ENCODE measurements around the gene GATAD2A.

GATAD2A gene

GRCh38 chr19:19513682-19514081, 108.2 kb downstream of the GATAD2A start:
- DNase-seq: no peak

DNA sequence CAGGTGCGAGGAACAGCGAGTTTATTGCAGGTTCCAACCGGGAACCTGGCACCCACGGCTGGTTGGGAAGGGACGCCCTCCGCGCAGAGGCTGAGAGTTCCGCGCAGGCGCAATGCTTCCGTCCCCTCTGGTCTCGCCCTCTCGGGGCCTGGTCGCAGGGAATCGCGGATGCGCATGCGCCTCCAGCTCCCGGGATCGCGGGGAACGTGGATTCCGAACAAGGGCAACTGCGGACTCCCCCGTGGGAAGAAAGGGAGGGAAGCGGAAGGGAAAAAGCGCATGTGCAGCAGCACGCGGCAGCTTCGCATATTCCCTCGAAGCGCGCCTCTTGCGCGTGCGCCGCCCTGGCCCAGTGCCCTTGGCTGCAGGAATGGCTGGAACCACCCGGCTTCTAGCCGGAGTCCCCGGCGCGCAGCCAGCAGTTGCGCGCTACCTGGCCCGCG, 108.8 kb downstream of the GATAD2A start:
- no peak for DNase-seq

GRCh38 chr19:19514881-19515641, 109.6 kb downstream of the GATAD2A start, which contains the start of gene TSSK6:
Gene TSSK6, minus strand, starts transcription at chr19:19515548. Its CDS starts 121 bp downstream, at chr19:19515427.
- no peak for DNase-seq

GRCh38 chr19:19515642-19516519, 110.4 kb downstream of the GATAD2A start, which contains the start of gene NDUFA13:
Gene NDUFA13, plus strand, starts transcription at chr19:19516225. Its CDS starts 14 bp downstream, at chr19:19516239.
- DNase-seq: peak; percentile 89

DNA sequence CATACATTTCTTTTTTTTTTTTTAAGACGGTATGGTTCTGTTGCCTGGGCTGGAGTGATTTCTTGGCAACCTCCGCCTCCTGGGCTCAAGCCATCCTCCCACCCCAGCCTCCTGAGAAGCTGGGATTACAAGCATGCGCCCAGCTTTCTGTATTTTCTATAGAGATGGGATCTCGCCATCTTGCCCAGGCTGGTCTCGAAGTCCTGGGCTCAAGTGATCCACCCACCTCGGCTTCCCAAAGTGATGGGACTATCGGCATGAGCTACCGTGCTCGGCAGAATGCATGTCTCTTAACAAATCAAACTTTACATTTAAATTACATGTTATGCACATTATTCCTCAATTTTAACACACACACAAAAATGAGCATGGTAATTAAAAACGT, 111.8 kb downstream of the GATAD2A start:
- no peak for DNase-seq

DNA sequence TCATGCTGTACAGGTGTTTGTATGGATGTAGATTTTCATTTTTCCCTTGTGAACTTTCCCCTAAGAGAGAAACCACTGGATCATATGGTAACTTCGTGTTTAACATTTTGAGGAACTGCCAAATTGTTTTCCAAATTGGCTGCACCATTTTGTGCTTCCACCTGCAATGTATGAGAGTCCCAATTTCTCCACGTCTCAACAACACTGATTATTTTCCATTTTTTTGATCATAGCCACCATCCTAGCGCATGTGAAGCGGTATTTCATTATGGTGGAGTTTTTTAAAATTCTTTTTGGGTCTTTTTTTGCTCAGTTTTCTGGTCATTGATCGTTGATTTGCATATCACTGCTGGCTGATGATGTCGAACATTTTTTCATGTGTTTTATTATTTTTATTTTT, 115.5 kb downstream of the GATAD2A start:
- no peak for DNase-seq

- DNase-seq: no peak
Measured at GRCh38 chr19:19523177-19523576, 117.7 kb downstream of the GATAD2A start.

GRCh38 chr19:19524053-19524452, 118.6 kb downstream of the GATAD2A start:
- no peak for DNase-seq

DNA sequence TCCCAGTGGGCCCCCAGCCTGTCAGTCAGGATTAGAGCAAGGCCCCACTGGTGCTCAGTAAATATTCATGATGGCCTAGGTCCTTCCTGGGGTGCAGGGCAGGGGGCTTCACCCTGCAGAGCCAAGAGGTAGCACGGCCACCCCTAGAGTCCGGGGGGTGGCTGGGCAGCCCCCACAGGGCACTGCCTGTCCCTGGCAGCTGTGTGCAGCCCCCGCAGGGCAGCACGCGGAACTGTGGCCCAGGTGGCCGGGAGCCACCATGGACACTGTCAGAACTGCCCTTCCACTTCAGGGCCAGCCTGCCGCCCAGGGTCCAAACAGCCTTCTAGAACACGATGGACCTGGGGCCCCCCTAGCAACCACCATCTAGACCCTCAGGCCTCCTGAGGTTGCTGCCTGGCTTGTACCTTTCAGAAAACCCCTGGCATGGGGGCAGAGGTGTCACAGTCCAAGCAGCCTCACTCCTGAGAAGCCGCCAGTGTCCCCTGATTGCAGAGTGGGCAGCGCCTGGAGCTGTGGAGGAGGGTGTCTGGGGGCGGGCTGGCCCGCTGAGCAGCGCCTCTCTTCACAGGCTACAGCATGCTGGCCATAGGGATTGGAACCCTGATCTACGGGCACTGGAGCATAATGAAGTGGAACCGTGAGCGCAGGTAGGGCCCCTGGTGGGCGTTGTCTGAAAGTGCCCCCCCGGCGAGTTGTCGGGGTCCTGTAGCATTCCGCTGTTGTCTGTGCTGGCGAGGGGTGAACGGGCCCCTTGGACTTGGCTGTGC, 120.3 kb downstream of the GATAD2A start:
- DNase-seq: no peak

DNA sequence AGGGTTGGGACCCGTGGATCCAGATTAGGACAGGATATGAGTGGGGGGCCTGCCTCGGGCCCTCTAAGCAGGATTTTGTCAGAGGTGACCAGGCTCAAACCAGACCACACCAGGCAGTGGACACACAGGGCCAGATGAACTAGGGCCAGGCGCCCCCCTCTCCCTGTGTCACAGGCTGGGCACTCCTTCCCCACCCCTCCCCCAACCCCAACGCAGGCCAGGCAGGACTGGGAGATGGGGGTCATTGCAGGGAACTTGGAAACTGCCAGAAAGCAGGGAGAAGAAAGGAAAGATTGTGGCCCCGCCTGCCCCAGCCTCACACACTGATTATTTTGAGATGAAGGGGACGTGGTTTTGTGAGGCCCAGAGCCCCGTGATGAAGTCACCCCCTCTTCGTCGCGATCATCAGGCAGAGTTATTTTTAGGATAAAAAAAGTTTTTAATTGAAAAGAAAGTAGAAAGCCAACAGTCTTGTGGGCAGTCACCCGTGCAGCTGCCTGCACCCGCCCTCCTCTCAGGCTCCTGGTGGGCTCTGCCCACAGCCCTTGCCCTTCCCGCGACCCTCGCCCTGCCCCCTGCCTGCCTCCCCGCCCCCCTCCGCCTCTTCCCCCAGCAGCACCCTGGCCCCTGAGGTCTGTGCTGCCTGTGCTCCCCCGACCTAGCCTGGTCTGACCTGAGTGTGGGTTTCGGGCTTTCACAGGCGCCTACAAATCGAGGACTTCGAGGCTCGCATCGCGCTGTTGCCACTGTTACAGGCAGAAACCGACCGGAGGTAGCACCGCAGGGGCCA, 121.3 kb downstream of the GATAD2A start:
- no peak for DNase-seq

DNA sequence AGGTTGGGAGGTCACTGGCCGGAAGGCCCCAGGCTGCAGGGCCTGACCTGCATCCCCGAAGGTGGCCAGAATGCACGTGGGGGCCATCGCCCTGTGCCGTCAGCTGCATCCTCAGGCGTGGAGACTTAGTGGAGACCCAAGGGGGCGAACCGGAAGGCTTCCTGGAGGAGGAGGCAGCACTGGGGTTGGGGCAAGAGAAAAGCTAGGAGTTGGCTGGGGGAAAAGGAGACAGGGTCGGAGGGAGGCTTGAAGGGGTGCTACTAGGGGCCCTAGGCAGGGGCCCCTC, 121.8 kb downstream of the GATAD2A start:
- DNase-seq: no peak

DNA sequence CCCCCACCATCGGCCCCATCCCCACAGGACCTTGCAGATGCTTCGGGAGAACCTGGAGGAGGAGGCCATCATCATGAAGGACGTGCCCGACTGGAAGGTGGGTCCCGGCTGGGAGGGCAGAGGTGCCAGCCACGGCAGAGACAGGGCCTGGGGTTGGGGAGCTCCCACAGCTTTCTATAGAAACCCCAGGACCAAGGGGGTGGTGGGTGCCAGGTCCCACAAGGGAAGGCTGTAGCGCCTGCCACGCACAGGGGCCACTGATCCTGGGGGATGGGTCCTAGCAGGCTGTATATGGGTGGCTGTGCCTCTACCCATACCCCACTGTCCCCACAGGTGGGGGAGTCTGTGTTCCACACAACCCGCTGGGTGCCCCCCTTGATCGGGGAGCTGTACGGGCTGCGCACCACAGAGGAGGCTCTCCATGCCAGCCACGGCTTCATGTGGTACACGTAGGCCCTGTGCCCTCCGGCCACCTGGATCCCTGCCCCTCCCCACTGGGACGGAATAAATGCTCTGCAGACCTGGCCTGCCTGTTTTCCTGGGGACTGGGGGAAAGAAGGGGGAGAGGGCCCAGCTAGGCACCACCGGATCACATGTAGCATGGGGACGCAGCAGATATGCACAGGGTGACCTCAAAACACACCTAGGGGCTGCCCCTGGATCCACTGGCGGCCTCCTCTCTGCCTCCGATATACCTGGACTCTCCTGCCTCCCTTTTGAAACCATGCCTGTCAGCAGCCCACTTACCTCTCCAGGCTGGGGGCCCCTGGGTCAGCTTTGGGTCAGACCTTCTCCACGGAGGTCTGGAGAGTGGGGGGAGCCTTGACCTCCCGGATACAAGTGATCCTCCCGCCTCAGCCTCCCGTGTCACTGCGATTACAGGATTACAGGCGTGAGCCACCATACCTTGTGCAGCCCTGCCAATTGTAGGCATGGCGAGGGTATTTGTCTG, 122.5 kb downstream of the GATAD2A start:
- DNase-seq: no peak

- no peak for DNase-seq
Measured at GRCh38 chr19:19528721-19529490, 123.4 kb downstream of the GATAD2A start, which contains the start of gene YJEFN3. Gene YJEFN3, plus strand, starts transcription at chr19:19528911. Its CDS starts 22 bp downstream, at chr19:19528933.

- DNase-seq: no peak
Measured at GRCh38 chr19:19529783-19530422, 124.4 kb downstream of the GATAD2A start.

DNA sequence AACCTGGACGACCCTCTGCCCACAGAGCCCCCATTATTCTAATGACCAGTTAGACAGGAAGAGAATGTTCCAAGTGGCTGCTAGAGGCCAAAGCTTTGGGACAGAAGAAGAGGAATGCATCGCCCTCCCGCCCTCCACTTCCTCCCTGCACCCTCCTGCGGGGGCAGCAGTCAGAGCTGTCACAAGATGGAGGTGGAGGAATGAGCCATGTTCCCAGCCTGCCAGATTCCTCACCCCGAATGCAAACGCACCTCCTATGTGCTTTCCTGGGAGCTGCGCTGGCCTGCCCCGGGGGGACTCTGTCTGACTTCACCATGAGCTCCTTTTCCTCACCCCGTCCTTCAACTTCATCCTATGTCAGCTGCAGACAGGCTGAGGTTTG, 124.9 kb downstream of the GATAD2A start:
- DNase-seq: no peak

- no peak for DNase-seq
Measured at GRCh38 chr19:19530889-19531288, 125.4 kb downstream of the GATAD2A start.

GRCh38 chr19:19531951-19532805, 126.7 kb downstream of the GATAD2A start:
- DNase-seq: peak; percentile 76

GRCh38 chr19:19532806-19533701, 127.6 kb downstream of the GATAD2A start:
- no peak for DNase-seq

All from central memory CD4-positive, alpha-beta T cell (primary cell).